CD14-positive monocyte (primary cell): Measurements from ENCODE around the gene CDC42EP4. TPM values are rescaled to one million over a fixed set of nuclear protein-coding genes. Genes with fewer than 3 reads are reported as not detected.

Source experiments
- DNase-seq, 3 donors: peaks; one replicate each; pipeline ENCODE4 v3.0.0-alpha.2; 2011 to 2022
- H2AFZ ChIP-seq: 2 replicates; pipeline ENCODE4 v1.6.0; 2012; ENCODE audit warnings: mild to moderate bottlenecking, low read depth, low read length, inconsistent platforms; ENCODE audit not compliant: insufficient read depth, poor library complexity, severe bottlenecking
- H3K27ac ChIP-seq, 2 donors: 1 replicate in 1 of 2; 2 replicates in 1 of 2; pipeline ENCODE4 v1.5.1; 2012 to 2013; ENCODE audit warnings: low read length in 2 of 2, control low read depth in 1 of 2, inconsistent platforms in 1 of 2, low read depth in 1 of 2, mild to moderate bottlenecking in 1 of 2
- H3K27me3 ChIP-seq, 2 donors: one replicate each; pipeline versions ENCODE4 v1.6.0 to v1.6.1; 2011 to 2013; ENCODE audit warnings: low read length in 2 of 2; ENCODE audit not compliant: control insufficient read depth in 2 of 2, insufficient read depth in 2 of 2
- H3K36me3 ChIP-seq, 2 donors: replicated peaks in 1 of 2; 1 replicate in 1 of 2; 2 replicates in 1 of 2; pipeline versions ENCODE4 v1.5.1 to v1.6.1; 2012 to 2013; ENCODE audit warnings: low read length in 2 of 2, control low read depth in 1 of 2, inconsistent platforms in 1 of 2, mild to moderate bottlenecking in 1 of 2; ENCODE audit not compliant: insufficient read depth in 2 of 2, control insufficient read depth in 1 of 2
- H3K4me1 ChIP-seq, 2 donors: 1 replicate in 1 of 2; 2 replicates in 1 of 2; pipeline versions ENCODE4 v1.5.1 to v1.6.1; 2012 to 2013; ENCODE audit warnings: low read length in 2 of 2, control low read depth in 1 of 2, inconsistent platforms in 1 of 2, mild to moderate bottlenecking in 1 of 2, moderate library complexity in 1 of 2; ENCODE audit not compliant: insufficient read depth in 2 of 2, control insufficient read depth in 1 of 2
- H3K4me2 ChIP-seq: replicated peaks from 2 replicates; pipeline ENCODE3; 2012; ENCODE audit warnings: low read length, moderate library complexity, mild to moderate bottlenecking; ENCODE audit not compliant: poor library complexity, severe bottlenecking; ENCODE audit errors: extremely low read depth
- H3K4me3 ChIP-seq, 3 experiments: fragments of 200-600 bp in 1 of 3; sonication (generic) in 1 of 3; replicated peaks in 1 of 3; 1 replicate in 2 of 3; 2 replicates in 1 of 3; pipeline ENCODE4 v1.5.1; 2011 to 2013; ENCODE audit warnings: low read length in 3 of 3, mild to moderate bottlenecking in 3 of 3, control low read depth in 2 of 3, low read depth in 2 of 3, inconsistent platforms in 1 of 3, moderate library complexity in 1 of 3
- H3K79me2 ChIP-seq: 2 replicates; pipeline ENCODE4 v1.6.0; 2012; ENCODE audit warnings: mild to moderate bottlenecking, control low read depth, inconsistent platforms, low read length, moderate library complexity; ENCODE audit not compliant: insufficient read depth
- H3K9ac ChIP-seq: 2 replicates; pipeline ENCODE4 v1.6.0; 2017; ENCODE audit warnings: low read length, mild to moderate bottlenecking; ENCODE audit not compliant: insufficient read depth, poor library complexity, severe bottlenecking
- H3K9me3 ChIP-seq, 2 donors: replicated peaks in 1 of 2; 1 replicate in 1 of 2; 2 replicates in 1 of 2; pipeline versions ENCODE4 v1.5.1 to v1.6.1; 2012 to 2013; ENCODE audit warnings: low read length in 2 of 2, control low read depth in 1 of 2; ENCODE audit not compliant: control insufficient read depth in 1 of 2, insufficient read depth in 1 of 2
- H4K20me1 ChIP-seq: 2 replicates; pipeline ENCODE4 v1.6.0; 2012; ENCODE audit warnings: mild to moderate bottlenecking, low read length, control low read depth, moderate library complexity; ENCODE audit not compliant: insufficient read depth
- H3K27ac Mint-ChIP-seq, 7 donors: one replicate each; pipeline ENCODE4 v1.8.0; 2020; ENCODE audit warnings: mild to moderate bottlenecking in 7 of 7, mixed read lengths in 7 of 7, moderate library complexity in 6 of 7, inconsistent platforms in 2 of 7
- H3K27me3 Mint-ChIP-seq, 3 donors: one replicate each; pipeline ENCODE4 v1.8.0; 2021 to 2022; ENCODE audit warnings: low read depth in 3 of 3, mild to moderate bottlenecking in 3 of 3, mixed read lengths in 3 of 3, moderate library complexity in 3 of 3, inconsistent platforms in 1 of 3
- H3K36me3 Mint-ChIP-seq, 2 donors: one replicate each; pipeline ENCODE4 v1.8.0; 2020; ENCODE audit warnings: mixed read lengths in 2 of 2, inconsistent platforms in 1 of 2, mild to moderate bottlenecking in 1 of 2
- H3K4me1 Mint-ChIP-seq: one replicate; pipeline ENCODE4 v1.8.0; 2020; ENCODE audit warnings: mild to moderate bottlenecking, mixed read lengths
- H3K4me3 Mint-ChIP-seq, 2 donors: one replicate each; pipeline ENCODE4 v1.8.0; 2020; ENCODE audit warnings: mild to moderate bottlenecking in 2 of 2, mixed read lengths in 2 of 2, moderate library complexity in 1 of 2
- H3K9me3 Mint-ChIP-seq, 7 donors: one replicate each; pipeline ENCODE4 v1.8.0; 2020 to 2022; ENCODE audit warnings: mixed read lengths in 7 of 7, mild to moderate bottlenecking in 6 of 7, moderate library complexity in 6 of 7, inconsistent platforms in 2 of 7
- WGBS: methylation state at CpG from one replicate; pipeline ENCODE4 v1.1.5; 2013; ENCODE audit warnings: missing lambda C conversion rate; ENCODE audit not compliant: insufficient coverage; 5-methylcytosine and 5-hydroxymethylcytosine counted together
- intact Hi-C, 2 donors: fragments of 100-400 bp; cut with micrococcal nuclease; formaldehyde crosslinking; loops; one replicate each; pipeline versions ENCODE4 v1.15.0 to v1.15.1; 2023
- polyA plus RNA-seq, 3 donors: library from polyadenylated mRNA; depleted of rRNA in 1 of 3; unstranded in 2 of 3; stranded (reverse) in 1 of 3; fragments of 300-500 nt in 2 of 3; fragments of >200 nt in 1 of 3; fragmentation: Illumina TruSeq in 2 of 3; gene quantifications; 1 replicate in 2 of 3; 2 replicates in 1 of 3; pipeline ENCODE4 v1.2.3, GENCODE V29; 2012 to 2021
- TF ChIP-seq, protein P1 (sequence below): fragments of 200-600 bp; IDR thresholded peaks from one replicate; pipeline ENCODE4 v1.8.0; 2022; ENCODE audit warnings: antibody characterized with exemption, mild to moderate bottlenecking

Gene CDC42EP4
- polyA plus RNA-seq, 3 donors = 6.4 to 12.7 (median 6.6) TPM

DNA sequence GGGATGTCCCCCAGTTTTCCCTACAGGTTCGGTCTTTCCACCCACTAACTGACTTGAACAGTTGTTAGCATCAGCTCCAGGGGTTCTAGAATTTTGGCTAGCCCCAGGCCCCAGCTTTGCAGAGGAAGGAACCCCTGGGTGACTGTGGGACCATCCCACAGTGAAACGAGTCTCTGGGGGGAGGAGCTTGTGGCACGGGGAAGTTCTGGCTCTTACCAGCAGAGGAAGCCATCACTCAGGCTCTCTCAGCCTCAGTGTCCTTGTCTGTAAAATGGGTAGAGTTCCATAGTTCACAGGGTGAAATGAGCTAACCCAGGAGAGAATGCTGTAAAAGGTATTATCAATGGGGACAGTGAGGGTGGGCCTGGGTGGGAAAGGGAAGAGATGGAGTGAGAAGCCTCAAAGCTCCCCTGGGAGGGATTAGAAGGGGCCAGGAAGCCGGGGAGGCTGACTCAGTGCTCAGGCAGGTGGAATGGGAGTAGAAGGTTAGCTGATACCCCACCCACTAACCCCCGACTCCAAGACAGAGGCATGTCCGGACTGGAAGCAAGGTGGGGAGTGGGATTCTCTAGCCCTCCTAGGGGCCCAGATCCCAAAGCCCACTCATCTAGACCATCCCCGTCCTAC, 30.9 kb upstream of the CDC42EP4 start:
- Histone ChIP-seq H3K27ac (no peak overlapping the region), H3K4me3 (no peak overlapping the region), H3K79me2 (no peaks in the 10 kb centered on the region), H3K9ac (no peak overlapping the region), H3K36me3 (no peaks in the 10 kb centered on the region), H3K4me1 (peaks cover 10 to 13% of the 10 kb centered on the region in 2 donors), H4K20me1 (no peaks in the 10 kb centered on the region), H3K4me2 (no peak overlapping the region), H3K9me3 (no peaks in the 10 kb centered on the region), H2AFZ (no peak overlapping the region), H3K27me3 (no peaks in the 10 kb centered on the region)
- Mint-ChIP-seq H3K27ac (no peak overlapping the region), H3K9me3 (no peaks in the 10 kb centered on the region), H3K4me3 (no peak overlapping the region), H3K4me1 (peaks cover 13% of the 10 kb centered on the region), H3K27me3 (peaks cover 0 to 3% (median 0%) of the 10 kb centered on the region in 3 donors), H3K36me3 (no peaks in the 10 kb centered on the region)
- DNase-seq = peak in 1 of 3 donors; percentile 7
- TF ChIP-seq, protein P1, sequence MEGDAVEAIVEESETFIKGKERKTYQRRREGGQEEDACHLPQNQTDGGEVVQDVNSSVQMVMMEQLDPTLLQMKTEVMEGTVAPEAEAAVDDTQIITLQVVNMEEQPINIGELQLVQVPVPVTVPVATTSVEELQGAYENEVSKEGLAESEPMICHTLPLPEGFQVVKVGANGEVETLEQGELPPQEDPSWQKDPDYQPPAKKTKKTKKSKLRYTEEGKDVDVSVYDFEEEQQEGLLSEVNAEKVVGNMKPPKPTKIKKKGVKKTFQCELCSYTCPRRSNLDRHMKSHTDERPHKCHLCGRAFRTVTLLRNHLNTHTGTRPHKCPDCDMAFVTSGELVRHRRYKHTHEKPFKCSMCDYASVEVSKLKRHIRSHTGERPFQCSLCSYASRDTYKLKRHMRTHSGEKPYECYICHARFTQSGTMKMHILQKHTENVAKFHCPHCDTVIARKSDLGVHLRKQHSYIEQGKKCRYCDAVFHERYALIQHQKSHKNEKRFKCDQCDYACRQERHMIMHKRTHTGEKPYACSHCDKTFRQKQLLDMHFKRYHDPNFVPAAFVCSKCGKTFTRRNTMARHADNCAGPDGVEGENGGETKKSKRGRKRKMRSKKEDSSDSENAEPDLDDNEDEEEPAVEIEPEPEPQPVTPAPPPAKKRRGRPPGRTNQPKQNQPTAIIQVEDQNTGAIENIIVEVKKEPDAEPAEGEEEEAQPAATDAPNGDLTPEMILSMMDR = no peak
- 86% methylated on average over 1 of the region's 7 CpGs for whole genome bisulfite sequencing
- intact Hi-C loops = no loop called here

DNA sequence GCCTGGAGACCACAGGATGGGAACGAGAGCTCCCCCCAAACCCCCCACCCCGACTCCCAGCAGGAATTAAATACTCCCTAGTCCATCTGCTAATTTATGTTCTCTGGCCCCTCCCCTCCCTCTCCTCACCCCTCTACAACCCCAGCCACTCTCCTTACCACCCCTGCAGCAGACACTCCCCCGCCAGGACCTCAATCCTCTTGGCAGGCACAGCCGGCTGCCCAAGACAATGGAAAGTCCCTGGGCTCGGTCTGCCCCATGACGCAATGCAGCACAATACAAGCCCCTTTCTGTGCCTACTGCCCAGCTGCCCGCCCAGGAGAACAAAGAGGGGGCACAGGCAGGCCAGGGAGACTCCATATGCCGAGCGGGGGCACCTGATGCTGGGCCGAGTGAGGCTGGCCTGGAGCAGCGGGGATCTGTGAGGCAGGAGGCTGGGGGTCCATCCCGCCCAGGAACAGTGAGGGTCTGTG, 30.3 kb upstream of the CDC42EP4 start:
- Histone ChIP-seq H3K27me3 (no peaks in the 10 kb centered on the region), H3K4me1 (peaks cover 10 to 13% of the 10 kb centered on the region in 2 donors), H3K9me3 (no peaks in the 10 kb centered on the region), H3K4me3 (no peak overlapping the region), H3K36me3 (no peaks in the 10 kb centered on the region), H4K20me1 (no peaks in the 10 kb centered on the region), H3K4me2 (no peak overlapping the region), H2AFZ (no peak overlapping the region), H3K79me2 (no peaks in the 10 kb centered on the region), H3K27ac (no peak overlapping the region), H3K9ac (no peak overlapping the region)
- WGBS = 75% methylated on average over 12 of the region's 12 CpGs
- intact Hi-C loops = no loop called here
- Mint-ChIP-seq H3K27me3 (peaks cover 0 to 3% (median 0%) of the 10 kb centered on the region in 3 donors), H3K36me3 (no peaks in the 10 kb centered on the region), H3K9me3 (no peaks in the 10 kb centered on the region), H3K4me3 (no peak overlapping the region), H3K4me1 (peaks cover 13% of the 10 kb centered on the region), H3K27ac (no peak overlapping the region)
- TF ChIP-seq, protein P1 = no peak
- peak; percentile 1 to 42 (median 37) for DNase-seq
